Suprapubic skin (tissue), 4 donors: ENCODE data around the gene TNFSF11. TPM values are rescaled to one million over a fixed set of nuclear protein-coding genes. Genes with fewer than 3 reads are reported as not detected.

Source experiments
- DNase-seq, 2 donors: peaks; one replicate each; pipeline ENCODE4 v3.0.0-alpha.2; 2019; ENCODE audit warnings: low spot score in 2 of 2
- H3K27ac ChIP-seq: fragments of 200-600 bp; sonication (generic); one replicate; pipeline ENCODE4 v1.5.1; 2019
- H3K27me3 ChIP-seq: fragments of 200-600 bp; sonication (generic); one replicate; pipeline ENCODE4 v1.5.1; 2019
- H3K36me3 ChIP-seq: fragments of 200-600 bp; sonication (generic); one replicate; pipeline ENCODE4 v1.5.1; 2019
- H3K4me1 ChIP-seq: fragments of 200-600 bp; sonication (generic); one replicate; pipeline ENCODE4 v1.5.1; 2019
- H3K4me3 ChIP-seq: fragments of 200-600 bp; sonication (generic); one replicate; pipeline ENCODE4 v1.5.1; 2019; ENCODE audit warnings: mild to moderate bottlenecking
- H3K9me3 ChIP-seq: fragments of 200-600 bp; sonication (generic); one replicate; pipeline ENCODE4 v1.5.1; 2019
- CTCF ChIP-seq, 2 donors: fragments of 200-600 bp in 1 of 2; fragments of 450-650 bp in 1 of 2; sonication (generic) in 1 of 2; IDR thresholded peaks; one replicate each; pipeline ENCODE4 v1.5.1; 2016 to 2019; ENCODE audit warnings: antibody characterized with exemption in 2 of 2, mild to moderate bottlenecking in 1 of 2, moderate library complexity in 1 of 2
- EP300 ChIP-seq: sonication (generic); formaldehyde crosslinking; IDR thresholded peaks from one replicate; pipeline ENCODE4 v1.6.1; 2017; ENCODE audit warnings: antibody characterized with exemption
- POLR2A ChIP-seq, 2 donors: fragments of 450-650 bp; IDR thresholded peaks; one replicate each; pipeline ENCODE4 v1.6.1; 2017; ENCODE audit warnings: antibody characterized with exemption in 2 of 2, mild to moderate bottlenecking in 2 of 2, moderate library complexity in 2 of 2
- POLR2AphosphoS5 ChIP-seq, 3 donors: sonication (generic); formaldehyde crosslinking; IDR thresholded peaks; one replicate each; pipeline ENCODE4 v1.6.1; 2017; ENCODE audit warnings: antibody characterized with exemption in 3 of 3
- WGBS: methylation state at CpG from one replicate; pipeline ENCODE4 v1.1.5; 2018; 5-methylcytosine and 5-hydroxymethylcytosine counted together
- total RNA-seq, 4 donors: library from RNA; depleted of rRNA; stranded (reverse); fragments of >200 nt; gene quantifications; one replicate each; pipeline ENCODE4 v1.1.0, GENCODE V29; 2016

Gene TNFSF11
- total RNA-seq, 4 donors from 2014 or later: 0.62 TPM; not detected in 3

- TF ChIP-seq POLR2A (IDR thresholded peaks at IDR 0.05) (no peak), POLR2AphosphoS5 (IDR thresholded peaks at IDR 0.05) (no peak), CTCF (IDR thresholded peaks at IDR 0.05) (no peak), EP300 (no peak)
- Histone ChIP-seq H3K4me3 (no peak overlapping the region), H3K27ac (no peak overlapping the region), H3K36me3 (no peaks in the 10 kb centered on the region), H3K9me3 (no peaks in the 10 kb centered on the region), H3K27me3 (peaks cover 4% of the 10 kb centered on the region), H3K4me1 (no peaks in the 10 kb centered on the region)
- no peak for DNase-seq
- WGBS: 78% methylated on average over 2 of the region's 2 CpGs
Observed at GRCh38 chr13:42603571-42603970, 29.6 kb downstream of the TNFSF11 start.

GRCh38 chr13:42607546-42607945, 33.6 kb downstream of the TNFSF11 start:
- H3K27me3 ChIP-seq: peaks cover 8% of the 10 kb centered on the region
- no peaks in the 10 kb centered on the region for H3K4me1 ChIP-seq
- no peak overlapping the region for H3K4me3 ChIP-seq
- H3K27ac ChIP-seq: no peak overlapping the region
- DNase-seq: no peak
- TF ChIP-seq EP300: no peak
- TF ChIP-seq POLR2A (IDR thresholded peaks at IDR 0.05): no peak
- 57% methylated on average over 2 of the region's 2 CpGs for WGBS
- no peaks in the 10 kb centered on the region for H3K9me3 ChIP-seq
- H3K36me3 ChIP-seq: no peaks in the 10 kb centered on the region

- Histone ChIP-seq H3K9me3 (no peaks in the 10 kb centered on the region), H3K4me1 (no peaks in the 10 kb centered on the region), H3K36me3 (no peaks in the 10 kb centered on the region), H3K27me3 (peaks cover 11% of the 10 kb centered on the region), H3K4me3 (no peak overlapping the region), H3K27ac (no peak overlapping the region)
- no peak for DNase-seq
- 97% methylated on average over 2 of the region's 2 CpGs for WGBS
- no peak for TF ChIP-seq EP300
- no peak for TF ChIP-seq CTCF (IDR thresholded peaks at IDR 0.05)
- TF ChIP-seq POLR2A (IDR thresholded peaks at IDR 0.05): no peak
- TF ChIP-seq POLR2AphosphoS5 (IDR thresholded peaks at IDR 0.05): no peak
Observed at GRCh38 chr13:42610649-42611048, 36.7 kb downstream of the TNFSF11 start.

GRCh38 chr13:42611086-42611779, 37.3 kb downstream of the TNFSF11 start:
- no peaks in the 10 kb centered on the region for H3K36me3 ChIP-seq
- 73% methylated on average over 2 of the region's 2 CpGs for WGBS
- no peak for DNase-seq
- H3K27me3 ChIP-seq: peaks cover 11% of the 10 kb centered on the region
- no peaks in the 10 kb centered on the region for H3K9me3 ChIP-seq
- no peaks in the 10 kb centered on the region for H3K4me1 ChIP-seq
- H3K27ac ChIP-seq: no peak overlapping the region
- TF ChIP-seq EP300: no peak
- TF ChIP-seq CTCF (IDR thresholded peaks at IDR 0.05): no peak
- TF ChIP-seq POLR2A (IDR thresholded peaks at IDR 0.05): no peak
- TF ChIP-seq POLR2AphosphoS5 (IDR thresholded peaks at IDR 0.05): no peak
- H3K4me3 ChIP-seq: no peak overlapping the region

GRCh38 chr13:42612021-42612765, 38.2 kb downstream of the TNFSF11 start:
- WGBS: 82% methylated on average over 7 of the region's 7 CpGs
- H3K27me3 ChIP-seq: peaks cover 10% of the 10 kb centered on the region
- H3K27ac ChIP-seq: no peak overlapping the region
- H3K9me3 ChIP-seq: no peaks in the 10 kb centered on the region
- no peaks in the 10 kb centered on the region for H3K36me3 ChIP-seq
- no peak overlapping the region for H3K4me3 ChIP-seq
- TF ChIP-seq POLR2A (IDR thresholded peaks at IDR 0.05): no peak
- TF ChIP-seq EP300: no peak
- no peak for TF ChIP-seq POLR2AphosphoS5 (IDR thresholded peaks at IDR 0.05)
- no peak for TF ChIP-seq CTCF (IDR thresholded peaks at IDR 0.05)
- DNase-seq: no peak
- H3K4me1 ChIP-seq: no peaks in the 10 kb centered on the region
